ENCODE data around the gene PTTG2.

DNA sequence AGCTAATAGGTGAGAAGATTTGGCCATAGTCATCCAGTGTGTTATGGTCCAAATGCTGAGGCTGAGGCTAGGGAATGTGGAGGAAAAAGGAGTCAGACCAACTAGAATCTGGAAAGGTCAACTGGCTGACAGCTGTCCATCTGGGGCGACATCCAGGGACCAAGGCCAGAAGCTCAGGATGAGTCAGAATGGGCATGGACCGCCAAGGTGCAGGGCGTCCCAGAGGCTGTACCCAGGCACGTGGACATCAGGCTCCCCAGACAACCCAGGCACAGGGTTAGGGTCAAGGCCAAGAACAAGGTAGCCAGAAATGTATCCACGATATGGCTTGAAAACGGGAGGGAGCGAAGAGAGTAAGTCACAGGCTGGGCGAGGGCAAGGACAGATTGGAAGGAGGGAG, 26.1 kb upstream of the PTTG2 start:
- TF ChIP-seq, protein P1, sequence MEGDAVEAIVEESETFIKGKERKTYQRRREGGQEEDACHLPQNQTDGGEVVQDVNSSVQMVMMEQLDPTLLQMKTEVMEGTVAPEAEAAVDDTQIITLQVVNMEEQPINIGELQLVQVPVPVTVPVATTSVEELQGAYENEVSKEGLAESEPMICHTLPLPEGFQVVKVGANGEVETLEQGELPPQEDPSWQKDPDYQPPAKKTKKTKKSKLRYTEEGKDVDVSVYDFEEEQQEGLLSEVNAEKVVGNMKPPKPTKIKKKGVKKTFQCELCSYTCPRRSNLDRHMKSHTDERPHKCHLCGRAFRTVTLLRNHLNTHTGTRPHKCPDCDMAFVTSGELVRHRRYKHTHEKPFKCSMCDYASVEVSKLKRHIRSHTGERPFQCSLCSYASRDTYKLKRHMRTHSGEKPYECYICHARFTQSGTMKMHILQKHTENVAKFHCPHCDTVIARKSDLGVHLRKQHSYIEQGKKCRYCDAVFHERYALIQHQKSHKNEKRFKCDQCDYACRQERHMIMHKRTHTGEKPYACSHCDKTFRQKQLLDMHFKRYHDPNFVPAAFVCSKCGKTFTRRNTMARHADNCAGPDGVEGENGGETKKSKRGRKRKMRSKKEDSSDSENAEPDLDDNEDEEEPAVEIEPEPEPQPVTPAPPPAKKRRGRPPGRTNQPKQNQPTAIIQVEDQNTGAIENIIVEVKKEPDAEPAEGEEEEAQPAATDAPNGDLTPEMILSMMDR (conservative IDR thresholded peaks at IDR 0.05; ENCODE audit: low read length): no peak
- TF ChIP-seq EZH2phosphoT487 (IDR thresholded peaks at IDR 0.05; ENCODE audit: borderline replicate concordance): no peak

Data from Loucy (cell line).